AG04450 (cell line): ENCODE data around the gene TMED10. TPM values are rescaled to one million over a fixed set of nuclear protein-coding genes. Genes with fewer than 3 reads are reported as not detected.
A peak's percentile ranks its signal among the peaks of the same experiment; 100 is the strongest.

ENCODE experiments used
- CTCF ChIA-PET: fragments of 300-600, 350-600 bp; formaldehyde crosslinking; extraction: SDS; loops from one replicate; lab custom pipeline; 2022; ENCODE audit warnings: antibody characterized with exemption, inconsistent platforms; lab: Charles Lee
- POLR2A ChIA-PET: fragments of 350-600 bp; formaldehyde crosslinking; extraction: SDS; loops from one replicate; lab custom pipeline; 2021; ENCODE audit warnings: antibody characterized with exemption, inconsistent platforms; lab: Yijun Ruan, JAX
- DNase-seq: peaks from one replicate; pipeline ENCODE4 v3.0.0-alpha.2; 2011; ENCODE audit warnings: low read depth, low spot score
- H3K27ac ChIP-seq: one replicate; pipeline ENCODE4 v1.5.1; 2012; ENCODE audit warnings: low read depth, low read length, control low read depth
- H3K27me3 ChIP-seq: one replicate; pipeline ENCODE4 v1.6.0; 2012; ENCODE audit warnings: low read length; ENCODE audit not compliant: control insufficient read depth, insufficient read depth
- H3K4me3 ChIP-seq: 2 replicates; pipeline ENCODE4 v1.5.1; 2011; ENCODE audit warnings: mild to moderate bottlenecking, low read depth, low read length, control low read depth
- H3K9me3 ChIP-seq: 2 replicates; pipeline ENCODE4 v1.5.1; 2012; ENCODE audit warnings: low read length; ENCODE audit not compliant: control insufficient read depth, insufficient read depth
- CTCF ChIP-seq: IDR thresholded peaks from 2 replicates; pipeline ENCODE4 v1.5.1; 2011; ENCODE audit warnings: low read depth, low read length, control low read depth, inconsistent platforms
- polyA plus RNA-seq: library from polyadenylated mRNA; depleted of rRNA; stranded (reverse); fragments of >200 nt; gene quantifications from 2 replicates; pipeline ENCODE4 v1.2.3, GENCODE V29; 2011

The TMED10 gene
- polyA plus RNA-seq, 1 experiment = 414 TPM

DNA sequence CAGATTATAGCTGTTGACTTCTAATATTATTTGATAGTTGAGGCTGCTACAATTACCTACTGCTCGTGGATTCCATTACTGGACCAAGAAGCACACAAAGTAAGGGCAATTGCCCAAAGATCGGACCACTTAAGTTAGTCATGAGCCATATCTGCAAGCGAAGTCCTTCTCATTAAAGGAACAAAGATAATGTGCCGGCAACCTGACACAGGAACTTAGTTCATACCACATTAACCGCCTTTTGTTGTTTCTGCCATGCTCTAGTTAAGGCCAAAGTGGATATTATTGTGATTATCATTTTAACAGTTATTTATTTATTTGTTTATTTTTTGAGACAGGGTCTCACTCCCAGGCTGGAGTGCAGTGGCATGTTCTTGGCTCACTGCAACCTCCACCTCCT is 38.1 kb upstream of the TMED10 start:
- no peak overlapping the region for H3K4me3 ChIP-seq
- CTCF ChIA-PET = no interaction called here

GRCh38 chr14:75213172-75213571 is 36.8 kb upstream of the TMED10 start:
- no peaks in the 10 kb centered on the region for H3K27me3 ChIP-seq
- DNase-seq = no peak
- no peak overlapping the region for H3K27ac ChIP-seq
- H3K4me3 ChIP-seq = no peak overlapping the region
- ChIA-PET CTCF (no interaction called here), POLR2A (interaction anchor here (0.7 kb wide), 1 partner anchor 296 kb away, joined by 4 read pairs; no protein-coding TSS in a partner anchor)
- no peak for TF ChIP-seq CTCF
- no peaks in the 10 kb centered on the region for H3K9me3 ChIP-seq

More for the DNA sequence above, 38.1 kb upstream of the TMED10 start:
- H3K9me3 ChIP-seq = no peaks in the 10 kb centered on the region
- no peak for DNase-seq
- no peak overlapping the region for H3K27ac ChIP-seq
- no peaks in the 10 kb centered on the region for H3K27me3 ChIP-seq
- no peak for TF ChIP-seq CTCF
- POLR2A ChIA-PET = no interaction called here

DNA sequence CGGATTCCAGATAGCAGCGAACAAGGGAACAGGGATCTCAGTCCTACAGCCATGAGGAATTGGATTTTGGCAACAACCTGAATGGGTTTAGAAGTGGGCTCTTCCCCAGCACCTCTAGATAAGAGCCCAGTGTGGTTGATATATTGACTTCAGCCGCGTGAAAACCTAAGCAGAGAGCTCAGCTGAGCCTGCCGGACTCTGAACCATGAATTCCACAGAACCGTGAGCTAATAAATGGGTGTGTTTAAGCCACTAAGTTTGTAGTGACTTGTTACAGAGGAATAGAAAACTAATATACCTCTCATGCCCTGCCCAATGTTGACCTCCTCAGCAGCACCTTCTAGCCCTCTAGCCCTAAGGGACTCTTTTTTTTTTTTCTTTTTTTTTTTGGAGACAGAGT is 32.4 kb upstream of the TMED10 start:
- Histone ChIP-seq H3K9me3 (no peaks in the 10 kb centered on the region), H3K4me3 (no peak overlapping the region), H3K27ac (no peak overlapping the region), H3K27me3 (no peaks in the 10 kb centered on the region)
- DNase-seq = no peak
- TF ChIP-seq CTCF = no peak
- POLR2A ChIA-PET = no interaction called here
- CTCF ChIA-PET = interaction anchor here (0.6 kb wide), 1 partner anchor 113 kb away, joined by 12 read pairs; no protein-coding TSS in a partner anchor

GRCh38 chr14:75206190-75206589 is 29.8 kb upstream of the TMED10 start:
- ChIA-PET POLR2A (interaction anchor here (0.6 kb wide), 1 partner anchor 336 kb away, joined by 7 read pairs; no protein-coding TSS in a partner anchor), CTCF (no interaction called here)
- no peak for TF ChIP-seq CTCF
- no peak overlapping the region for H3K27ac ChIP-seq
- H3K4me3 ChIP-seq = no peak overlapping the region
- H3K27me3 ChIP-seq = no peaks in the 10 kb centered on the region
- no peaks in the 10 kb centered on the region for H3K9me3 ChIP-seq
- DNase-seq = no peak

GRCh38 chr14:75205591-75205990 is 29.2 kb upstream of the TMED10 start:
- no peak overlapping the region for H3K4me3 ChIP-seq
- peak overlapping the region; percentile 11 for H3K27ac ChIP-seq
- no peak for DNase-seq
- TF ChIP-seq CTCF = no peak
- no peaks in the 10 kb centered on the region for H3K27me3 ChIP-seq
- ChIA-PET POLR2A (no interaction called here), CTCF (no interaction called here)
- H3K9me3 ChIP-seq = no peaks in the 10 kb centered on the region
